Right lobe of liver (tissue), 6 donors: ENCODE data around the gene THOC7. TPM values are rescaled to one million over a fixed set of nuclear protein-coding genes. Genes with fewer than 3 reads are reported as not detected.

ENCODE experiments used
- ATAC-seq, 4 donors: fragments of 200-7000 bp; cut with Tn5 transposase; one replicate each; pipeline ENCODE4 v1.9.1; 2020; ENCODE audit warnings: mild to moderate bottlenecking in 4 of 4, moderate library complexity in 4 of 4
- DNase-seq, 3 donors: peaks; one replicate each; pipeline ENCODE4 v3.0.0-alpha.2; 2020
- H3K27ac ChIP-seq, 3 donors: fragments of 200-600 bp; one replicate each; pipeline ENCODE4 v1.8.0; 2022
- H3K27me3 ChIP-seq, 2 donors: fragments of 200-600 bp; one replicate each; pipeline ENCODE4 v1.8.0; 2022
- H3K36me3 ChIP-seq, 4 donors: fragments of 200-600 bp; sonication (generic) in 1 of 4; one replicate each; pipeline versions ENCODE4 v1.5.1 to v1.8.0; 2017 to 2022; ENCODE audit warnings: control low read depth in 1 of 4
- H3K4me1 ChIP-seq, 4 donors: fragments of 200-600 bp; sonication (generic) in 1 of 4; one replicate each; pipeline versions ENCODE4 v1.5.1 to v1.8.0; 2017 to 2022; ENCODE audit warnings: control low read depth in 1 of 4
- H3K4me3 ChIP-seq, 3 donors: fragments of 200-600 bp; one replicate each; pipeline ENCODE4 v1.8.0; 2022
- H3K9me3 ChIP-seq, 4 donors: fragments of 200-600 bp; sonication (generic) in 1 of 4; one replicate each; pipeline versions ENCODE4 v1.5.1 to v1.8.0; 2017 to 2022; ENCODE audit warnings: control low read depth in 1 of 4
- POLR2A ChIP-seq: fragments of 450-650 bp; IDR thresholded peaks from one replicate; pipeline ENCODE4 v1.6.1; 2017; ENCODE audit warnings: antibody characterized with exemption, mild to moderate bottlenecking
- WGBS: methylation state at CpG from one replicate; pipeline ENCODE4 v1.1.6; 2018; ENCODE audit warnings: low coverage, low lambda C conversion rate; ENCODE audit not compliant: insufficient coverage; ENCODE audit errors: missing lambda C conversion rate; 5-methylcytosine and 5-hydroxymethylcytosine counted together
- intact Hi-C, 2 donors: fragments of 100-400 bp; cut with DNase I; formaldehyde crosslinking; loops; one replicate each; pipeline versions ENCODE4 v1.11.2 to v1.14.1; 2022
- total RNA-seq, 6 experiments: library from RNA; depleted of rRNA in 2 of 6; stranded (reverse); fragments of >200 nt in 2 of 6; fragmentation: NEBNext Ultra II Directional in 3 of 6; extraction: Animal tissue kit (Norgen Biotek cat#: 25700) in 3 of 6; gene quantifications; one replicate each; pipeline versions ENCODE4 v1.1.0 to v1.2.4, GENCODE V29; 2016 to 2023
- TF ChIP-seq, protein P1 (sequence below), 4 donors: fragments of 200-600 bp in 3 of 4; fragments of 450-650 bp in 1 of 4; IDR thresholded peaks; one replicate each; pipeline versions ENCODE4 v1.5.1 to v1.8.0; 2016 to 2022; ENCODE audit warnings: antibody characterized with exemption in 4 of 4, mild to moderate bottlenecking in 2 of 4
- donor health status: DM: no; HTN: yes; CAD: no.
- donor health status: DM: no; HTN: no; CAD: no.
- donor health status: DM: no; HTN: no; CAD: no.
- donor health status: DM: no; HTN: yes; CAD: no.
- donor health status: DM: no; HTN: yes; CAD: no.

Gene THOC7
- total RNA-seq, 6 experiments from 2014 or later, result 21.8 to 38.8 (median 28.7) TPM

DNA sequence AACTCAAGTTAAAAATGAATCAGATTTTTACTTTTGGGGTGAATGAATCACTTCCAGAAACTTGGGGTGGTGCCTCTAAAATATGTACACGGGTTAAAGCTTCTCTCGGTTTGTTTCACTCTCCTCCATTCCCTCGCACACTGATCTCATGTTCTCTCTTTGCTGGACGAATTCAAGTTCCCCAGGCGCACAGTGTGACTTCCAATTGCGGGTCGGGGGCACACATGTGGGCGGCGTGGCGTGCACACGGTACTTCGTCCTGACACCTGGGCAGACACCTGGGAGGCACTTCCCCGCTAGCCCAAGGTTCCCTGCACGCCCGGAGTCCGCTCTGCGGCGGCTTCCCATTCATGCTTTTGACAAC lies 47.9 kb upstream of the THOC7 start:
- no peaks in the 10 kb centered on the region for H3K27me3 ChIP-seq
- no peaks in the 10 kb centered on the region for H3K36me3 ChIP-seq
- peak overlapping the region; percentile 79 to 88 (median 81) for H3K4me3 ChIP-seq
- H3K4me1 ChIP-seq, result peaks cover 0 to 30% (median 8%) of the 10 kb centered on the region in 4 donors
- ATAC-seq, result no peak
- intact Hi-C loops, result loop anchor here in 1 of 2 donors (10.0 kb wide), 1 partner anchor 83 kb away; no protein-coding TSS in a partner anchor
- H3K9me3 ChIP-seq, result no peaks in the 10 kb centered on the region
- DNase-seq, result no peak
- under 1% methylated on average over 18 of the region's 18 CpGs for WGBS
- H3K27ac ChIP-seq, result peak overlapping the region; percentile 92 to 95 (median 94)
- TF ChIP-seq, protein P1, sequence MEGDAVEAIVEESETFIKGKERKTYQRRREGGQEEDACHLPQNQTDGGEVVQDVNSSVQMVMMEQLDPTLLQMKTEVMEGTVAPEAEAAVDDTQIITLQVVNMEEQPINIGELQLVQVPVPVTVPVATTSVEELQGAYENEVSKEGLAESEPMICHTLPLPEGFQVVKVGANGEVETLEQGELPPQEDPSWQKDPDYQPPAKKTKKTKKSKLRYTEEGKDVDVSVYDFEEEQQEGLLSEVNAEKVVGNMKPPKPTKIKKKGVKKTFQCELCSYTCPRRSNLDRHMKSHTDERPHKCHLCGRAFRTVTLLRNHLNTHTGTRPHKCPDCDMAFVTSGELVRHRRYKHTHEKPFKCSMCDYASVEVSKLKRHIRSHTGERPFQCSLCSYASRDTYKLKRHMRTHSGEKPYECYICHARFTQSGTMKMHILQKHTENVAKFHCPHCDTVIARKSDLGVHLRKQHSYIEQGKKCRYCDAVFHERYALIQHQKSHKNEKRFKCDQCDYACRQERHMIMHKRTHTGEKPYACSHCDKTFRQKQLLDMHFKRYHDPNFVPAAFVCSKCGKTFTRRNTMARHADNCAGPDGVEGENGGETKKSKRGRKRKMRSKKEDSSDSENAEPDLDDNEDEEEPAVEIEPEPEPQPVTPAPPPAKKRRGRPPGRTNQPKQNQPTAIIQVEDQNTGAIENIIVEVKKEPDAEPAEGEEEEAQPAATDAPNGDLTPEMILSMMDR (IDR thresholded peaks at IDR 0.05), result no peak

DNA sequence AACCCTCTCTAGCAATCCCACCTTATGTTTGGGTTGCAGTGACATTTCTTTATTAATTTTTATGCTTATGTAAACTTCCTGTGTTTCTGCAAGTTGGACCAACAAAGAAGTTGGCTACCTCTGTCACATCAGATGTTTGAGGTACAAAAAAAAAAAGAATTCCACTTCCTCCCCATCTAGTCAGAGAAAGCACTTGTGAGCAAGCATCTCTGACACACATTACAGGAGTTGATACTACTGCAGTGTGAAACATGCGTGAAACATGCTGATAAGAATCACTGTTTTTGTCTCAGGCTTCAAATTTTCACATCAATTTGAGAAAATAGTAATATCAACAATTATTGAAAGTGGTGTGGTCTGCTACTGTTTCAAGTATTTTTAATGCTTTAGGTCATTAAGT lies 47.3 kb upstream of the THOC7 start:
- WGBS, result 7% methylated on average over 1 of the region's 1 CpG
- ATAC-seq (no peak), DNase-seq (no peak)
- H3K27ac ChIP-seq, result peak overlapping the region; percentile 92 to 95 (median 94)
- peak overlapping the region; percentile 79 to 88 (median 81) for H3K4me3 ChIP-seq
- TF ChIP-seq POLR2A, result no peak
- TF ChIP-seq, protein P1 (IDR thresholded peaks at IDR 0.05), result no peak
- H3K4me1 ChIP-seq, result peaks cover 0 to 30% (median 8%) of the 10 kb centered on the region in 4 donors
- intact Hi-C loops, result loop anchor here in 1 of 2 donors (10.0 kb wide), 1 partner anchor 84 kb away; no protein-coding TSS in a partner anchor
- no peaks in the 10 kb centered on the region for H3K36me3 ChIP-seq
- H3K27me3 ChIP-seq, result no peaks in the 10 kb centered on the region
- no peaks in the 10 kb centered on the region for H3K9me3 ChIP-seq

DNA sequence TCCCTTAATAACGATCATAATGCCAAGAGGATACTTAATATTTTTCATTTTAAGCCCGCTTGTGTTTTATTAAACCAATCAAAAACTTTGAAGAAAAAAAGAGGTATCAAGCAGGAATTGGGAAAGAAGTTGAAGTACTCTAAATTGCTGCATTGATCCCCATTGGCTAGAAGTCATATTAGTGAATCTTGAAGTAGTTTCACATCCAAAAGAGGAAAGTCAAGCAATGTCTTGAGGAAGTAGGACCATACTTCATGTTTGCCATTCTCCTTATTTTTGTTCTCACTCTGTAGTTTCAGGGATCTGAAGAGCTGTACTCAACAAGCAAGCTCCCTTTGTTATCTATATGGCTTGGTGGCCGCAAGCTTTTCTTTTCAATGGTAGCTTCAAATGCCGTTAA lies 46.4 kb upstream of the THOC7 start:
- intact Hi-C loops, result loop anchor here in 1 of 2 donors (10.0 kb wide), 1 partner anchor 85 kb away; no protein-coding TSS in a partner anchor
- no peak overlapping the region for H3K27ac ChIP-seq
- no peak for DNase-seq

DNA sequence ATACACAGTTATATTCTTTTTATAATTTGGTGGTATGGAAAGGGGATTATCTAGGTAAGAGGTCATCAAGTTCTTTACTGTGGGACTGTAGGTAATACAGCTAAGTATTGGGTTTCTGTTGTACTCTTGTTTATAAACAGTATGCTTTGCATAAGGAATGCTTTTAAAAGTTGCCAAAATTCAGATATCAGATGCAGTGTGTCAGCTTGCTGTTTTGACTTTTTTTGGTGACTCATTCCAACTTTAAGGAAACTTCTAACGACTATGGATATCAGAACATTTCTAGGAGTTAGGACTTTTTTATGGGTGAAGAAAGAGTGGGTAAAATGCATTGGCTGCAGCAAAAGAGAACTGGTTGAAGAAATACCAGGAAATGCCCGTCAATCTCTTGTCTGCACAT lies 45.8 kb upstream of the THOC7 start:
- WGBS, result 78% methylated on average over 2 of the region's 2 CpGs
- no peaks in the 10 kb centered on the region for H3K27me3 ChIP-seq
- DNase-seq (no peak), ATAC-seq (no peak)
- TF ChIP-seq POLR2A, result no peak
- TF ChIP-seq, protein P1 (IDR thresholded peaks at IDR 0.05), result no peak
- no peaks in the 10 kb centered on the region for H3K9me3 ChIP-seq
- no peaks in the 10 kb centered on the region for H3K36me3 ChIP-seq
- intact Hi-C loops, result no loop called here
- no peak overlapping the region for H3K27ac ChIP-seq
- H3K4me3 ChIP-seq, result no peak overlapping the region
- peaks cover 0 to 25% (median 7%) of the 10 kb centered on the region in 4 donors for H3K4me1 ChIP-seq

More for the DNA sequence above, 46.4 kb upstream of the THOC7 start:
- Histone ChIP-seq H3K36me3 (no peaks in the 10 kb centered on the region), H3K4me3 (no peak overlapping the region), H3K27me3 (no peaks in the 10 kb centered on the region), H3K4me1 (peaks cover 0 to 30% (median 8%) of the 10 kb centered on the region in 4 donors), H3K9me3 (no peaks in the 10 kb centered on the region)
- ATAC-seq, result no peak
- TF ChIP-seq POLR2A, result no peak
- TF ChIP-seq, protein P1 (IDR thresholded peaks at IDR 0.05), result no peak
- 97% methylated on average over 4 of the region's 4 CpGs for WGBS

DNA sequence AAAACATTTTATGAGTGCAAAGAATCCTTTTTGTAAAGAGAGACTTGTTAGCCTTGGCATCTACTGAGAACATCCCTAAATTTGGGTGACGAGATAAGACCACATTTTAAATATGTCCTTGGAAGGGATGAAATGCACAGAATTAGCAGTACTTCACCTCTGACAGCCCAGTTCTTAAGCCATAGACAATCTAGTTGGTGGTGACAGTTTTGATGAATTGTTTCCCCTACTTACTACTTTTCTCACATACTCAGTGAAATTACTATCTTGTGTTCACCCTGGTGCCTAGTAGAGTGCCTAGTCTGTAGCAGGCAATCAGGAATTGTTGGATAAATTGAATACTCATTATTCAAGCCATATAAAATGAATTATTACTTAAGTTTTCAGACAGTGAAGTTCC lies 45.2 kb upstream of the THOC7 start:
- TF ChIP-seq POLR2A, result no peak
- TF ChIP-seq, protein P1 (IDR thresholded peaks at IDR 0.05), result no peak
- 100% methylated on average over 1 of the region's 1 CpG for WGBS
- DNase-seq, result no peak
- Histone ChIP-seq H3K27ac (no peak overlapping the region), H3K9me3 (no peaks in the 10 kb centered on the region), H3K27me3 (no peaks in the 10 kb centered on the region), H3K4me3 (no peak overlapping the region), H3K36me3 (no peaks in the 10 kb centered on the region), H3K4me1 (peaks cover 0 to 19% (median 3%) of the 10 kb centered on the region in 4 donors)
- intact Hi-C loops, result no loop called here
- no peak for ATAC-seq
